Ecto neural progenitor cell (in vitro differentiated cells): ENCODE data around the gene MSRB3.

ENCODE experiments used
- DNase-seq: peaks from one replicate; pipeline ENCODE4 v3.0.0-alpha.2; 2018; ENCODE audit warnings: low spot score

MSRB3 gene

DNA sequence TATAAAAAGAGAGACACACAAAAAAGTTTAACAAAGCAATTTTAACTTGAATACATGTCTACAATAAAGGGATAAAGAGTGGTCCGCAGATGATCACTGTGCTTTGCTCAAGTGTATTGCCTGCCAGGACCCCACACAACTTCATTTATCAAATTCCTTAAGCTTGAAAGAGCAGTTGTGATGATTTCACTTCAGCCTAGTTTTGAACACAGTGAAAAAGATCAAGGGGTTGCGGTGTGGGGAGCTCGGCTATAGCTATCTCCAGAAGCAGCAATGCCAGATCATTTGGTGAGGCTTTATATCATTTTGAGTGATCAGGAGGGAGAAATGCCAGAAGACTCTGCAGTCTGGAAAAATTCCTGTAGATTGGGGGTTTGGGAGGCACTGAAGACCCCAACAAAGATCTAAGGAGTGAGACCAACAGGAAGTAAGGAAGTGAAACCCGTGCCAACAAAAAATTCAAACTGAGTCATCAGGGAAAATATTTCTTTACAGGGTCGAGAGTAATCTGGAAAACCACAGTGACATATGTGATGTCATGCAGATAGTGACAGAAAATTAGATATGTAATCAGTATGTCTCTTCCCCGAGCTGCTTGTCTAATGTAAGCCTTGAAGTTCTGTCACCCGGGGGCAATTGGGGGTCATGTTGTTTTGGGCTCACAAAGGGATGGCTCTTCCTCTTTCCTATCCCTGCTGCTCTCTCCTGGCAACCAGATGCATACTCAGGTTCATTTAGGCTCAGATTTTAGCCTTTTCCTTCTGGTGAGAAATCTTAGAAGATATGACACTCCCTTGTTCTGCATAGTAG lies 221.8 kb downstream of the MSRB3 start:
- peak; percentile 31 for DNase-seq

DNA sequence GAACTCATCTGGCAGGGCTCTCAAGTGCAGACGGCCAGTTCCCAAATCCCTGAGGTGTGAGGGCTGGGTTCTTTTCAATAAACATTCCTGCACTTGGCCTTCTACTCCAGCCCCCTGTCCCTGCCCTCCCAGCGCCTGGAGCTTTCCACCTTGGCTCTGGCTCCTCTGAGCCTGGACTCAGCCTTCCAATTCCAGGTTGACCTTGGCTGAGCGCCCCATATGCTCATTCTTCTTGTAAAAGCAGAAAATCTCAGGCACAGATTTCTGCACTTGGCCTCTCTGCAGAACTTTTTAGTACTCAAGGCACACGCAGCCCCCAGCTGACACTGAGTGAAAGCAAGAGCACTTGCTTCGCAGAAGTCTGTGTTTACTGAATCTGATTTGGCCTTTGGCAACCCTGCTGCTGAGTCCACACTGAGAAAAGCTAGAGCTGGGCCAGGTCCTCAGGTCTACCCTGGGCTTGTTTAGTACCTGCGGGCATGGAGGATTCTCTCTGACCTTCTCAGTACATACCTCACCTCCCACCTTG lies 222.7 kb downstream of the MSRB3 start:
- no peak for DNase-seq

DNA sequence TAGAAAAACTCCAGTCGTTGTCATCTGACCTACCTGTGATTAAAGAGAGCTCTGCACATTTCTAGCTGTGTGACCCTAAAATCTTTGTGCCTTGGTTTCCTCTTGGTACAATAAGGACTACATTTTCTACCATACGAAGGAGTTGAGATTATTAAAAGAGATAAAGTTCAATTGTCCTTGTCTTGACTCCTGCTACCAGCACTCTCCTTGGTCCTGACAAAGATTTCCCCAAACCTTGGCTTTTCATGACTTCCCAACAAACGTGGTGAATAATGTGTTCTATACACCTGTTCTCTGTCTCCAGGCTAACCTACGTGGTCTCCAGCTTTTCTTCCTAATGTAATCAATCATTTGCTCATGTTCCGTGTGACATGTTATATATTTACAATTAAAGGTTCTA lies 223.5 kb downstream of the MSRB3 start:
- peak; percentile 12 for DNase-seq

DNA sequence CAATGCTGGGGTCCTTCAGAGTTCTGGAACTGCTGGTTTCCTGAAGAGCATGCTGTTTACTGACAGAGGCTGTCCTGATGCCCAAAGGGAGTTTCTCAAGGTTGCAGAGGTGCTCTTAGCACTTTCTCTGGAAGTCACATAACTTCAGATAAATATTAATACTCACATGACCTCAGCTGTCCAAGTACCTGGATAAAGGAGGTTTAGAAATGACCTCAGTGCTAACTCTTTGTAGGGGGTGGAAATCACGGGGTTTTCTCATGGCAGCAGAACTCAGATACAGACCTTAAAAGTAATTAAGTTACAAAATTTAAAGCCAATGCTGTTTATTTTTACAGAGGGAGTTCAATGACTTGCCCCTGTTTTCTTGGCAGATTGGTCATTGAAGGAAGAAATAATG lies 225.9 kb downstream of the MSRB3 start:
- peak; percentile 5 for DNase-seq

DNA sequence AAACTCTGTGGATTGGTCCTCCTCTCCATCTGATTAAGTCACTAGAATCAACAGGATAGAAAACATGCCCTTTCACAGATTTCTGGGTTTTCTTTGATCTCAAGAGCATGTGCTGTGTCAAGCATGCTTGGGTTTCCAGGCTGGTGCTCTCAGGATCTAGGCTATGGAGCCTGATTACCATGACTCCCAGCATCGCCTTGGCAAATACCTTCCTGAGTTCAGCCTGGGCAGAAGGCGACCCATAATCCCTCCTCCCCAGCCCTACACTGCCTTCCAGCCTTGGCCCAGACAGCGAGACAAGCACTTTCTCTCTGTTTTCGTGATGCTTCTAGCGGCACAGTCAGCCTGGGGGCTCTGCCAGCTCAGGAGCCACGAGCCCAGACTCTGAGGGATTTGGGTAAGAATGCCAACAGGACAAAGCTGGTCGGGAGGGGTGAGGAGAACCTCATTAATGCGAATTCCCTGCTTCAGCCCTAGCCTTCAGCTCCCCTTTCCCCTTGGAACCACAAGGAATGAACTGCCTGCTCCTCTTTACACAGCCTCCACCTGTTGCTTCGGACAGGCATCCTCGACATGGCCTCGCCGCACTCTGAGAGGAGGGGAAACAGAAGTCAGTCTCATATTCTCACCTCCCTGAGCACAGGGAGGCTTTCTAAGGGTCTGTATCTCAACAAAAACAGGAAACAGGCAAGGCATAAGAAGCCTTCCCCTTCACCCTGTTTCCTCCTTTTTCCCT lies 227.1 kb downstream of the MSRB3 start:
- peak; percentile 50 for DNase-seq

DNA sequence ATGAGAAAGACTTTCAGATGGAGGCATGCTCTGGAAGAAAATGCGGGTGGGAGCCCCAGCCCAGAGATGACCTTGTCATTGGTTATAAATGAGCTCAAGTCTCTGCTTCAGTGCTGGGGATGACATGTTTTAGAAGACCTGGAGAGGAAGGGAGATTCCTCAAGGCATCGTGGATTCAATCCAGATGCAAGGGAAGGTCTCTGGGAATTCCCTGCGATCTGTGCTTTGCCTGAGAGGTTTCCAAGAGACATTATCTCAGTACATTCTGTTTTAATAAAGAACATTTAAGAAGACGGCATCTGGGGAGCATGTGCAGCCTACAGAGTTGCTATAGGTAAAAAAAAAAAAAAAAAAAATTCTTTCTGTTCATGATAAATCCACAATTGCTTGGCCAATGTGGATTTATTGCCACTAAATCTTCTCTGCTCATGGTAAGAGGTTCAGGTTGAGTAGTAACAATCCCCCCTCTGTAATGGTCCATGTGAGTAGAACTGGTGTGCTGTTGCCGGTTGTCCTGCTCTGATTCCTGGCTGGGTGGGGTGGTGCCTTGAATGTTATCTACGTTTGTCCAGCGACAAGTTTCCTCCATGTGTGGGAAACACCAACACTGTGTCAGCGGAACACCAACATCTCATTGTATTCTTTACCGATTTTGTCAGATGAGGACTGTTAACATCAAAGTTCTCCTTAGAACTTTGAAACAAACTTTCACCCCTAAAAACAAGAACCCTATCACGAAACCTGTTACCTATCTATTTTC lies 230.0 kb downstream of the MSRB3 start:
- peak; percentile 24 for DNase-seq

DNA sequence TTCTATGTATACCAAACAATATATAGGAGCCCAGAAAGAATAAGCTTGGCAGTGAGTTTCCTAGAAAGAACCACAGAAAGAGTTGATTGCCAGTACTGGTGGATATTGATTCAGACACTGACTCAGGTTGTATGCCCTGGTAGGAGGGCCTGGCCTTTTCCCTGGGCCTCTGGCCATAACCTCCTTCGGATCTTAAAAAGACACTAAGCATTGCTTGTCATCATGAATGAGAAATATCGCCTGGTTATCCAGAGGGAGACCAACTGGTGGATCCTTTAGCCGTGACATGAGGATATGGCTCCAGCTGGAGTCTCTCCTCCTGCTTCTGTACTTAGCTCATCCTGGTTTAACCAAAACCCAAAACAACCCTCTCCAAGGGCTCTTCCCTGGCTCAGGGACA lies 231.5 kb downstream of the MSRB3 start:
- no peak for DNase-seq

DNA sequence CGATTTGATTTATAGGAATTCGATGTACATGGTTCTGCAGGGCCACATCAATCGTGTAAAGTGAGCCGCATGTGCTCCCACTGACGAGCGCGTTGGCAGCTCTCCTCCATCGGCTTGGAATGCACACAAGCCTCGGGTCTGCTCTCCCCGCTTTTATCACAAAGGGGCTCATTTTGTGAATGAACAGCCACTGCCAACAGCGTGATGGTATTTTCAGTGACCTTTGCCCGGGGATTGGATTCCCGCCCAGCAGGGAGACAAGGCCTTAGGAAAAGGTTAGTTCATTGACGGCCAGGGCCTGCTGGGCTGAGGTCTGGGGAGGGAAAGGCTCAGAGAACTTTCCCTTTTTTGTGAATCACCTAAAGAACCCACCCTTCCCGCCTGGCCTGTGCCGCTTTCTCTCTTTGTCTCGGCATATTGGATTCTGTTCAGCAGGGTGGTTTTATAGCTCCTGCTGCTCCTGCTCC lies 232.1 kb downstream of the MSRB3 start:
- DNase-seq, result peak; percentile 92

DNA sequence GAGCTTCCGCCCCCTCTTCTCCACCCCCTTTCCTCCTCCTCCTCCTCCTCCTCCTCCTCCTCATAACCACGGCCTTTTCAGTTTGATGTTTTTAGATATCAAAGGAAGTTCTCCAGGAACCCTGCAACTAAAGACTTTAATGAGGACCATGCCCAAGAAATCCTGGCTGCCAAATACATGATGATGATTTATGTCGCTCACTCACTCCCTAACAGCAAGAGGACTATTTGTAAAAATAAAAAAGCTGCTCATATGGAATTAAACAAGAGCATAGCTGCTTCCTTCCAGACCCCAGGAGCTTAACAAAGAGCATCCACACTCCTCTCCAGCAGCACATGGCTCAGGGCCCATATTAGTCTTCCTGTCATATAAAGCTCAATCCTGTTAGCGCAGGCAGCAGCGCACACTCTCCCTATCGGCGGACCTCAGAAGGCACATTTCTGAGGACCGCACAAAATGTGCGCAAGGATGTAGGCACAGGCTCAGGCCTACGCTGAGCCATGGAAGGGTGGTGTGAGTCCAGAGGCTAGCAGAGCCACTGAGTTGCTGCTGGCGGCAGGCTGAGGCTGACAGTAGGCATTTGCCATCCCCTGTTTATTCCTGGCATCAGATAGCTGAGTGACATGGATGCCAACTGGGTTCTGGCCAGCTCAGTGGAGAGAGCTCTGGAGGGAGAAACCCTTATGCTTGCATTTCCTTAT lies 232.8 kb downstream of the MSRB3 start:
- DNase-seq, result no peak

DNA sequence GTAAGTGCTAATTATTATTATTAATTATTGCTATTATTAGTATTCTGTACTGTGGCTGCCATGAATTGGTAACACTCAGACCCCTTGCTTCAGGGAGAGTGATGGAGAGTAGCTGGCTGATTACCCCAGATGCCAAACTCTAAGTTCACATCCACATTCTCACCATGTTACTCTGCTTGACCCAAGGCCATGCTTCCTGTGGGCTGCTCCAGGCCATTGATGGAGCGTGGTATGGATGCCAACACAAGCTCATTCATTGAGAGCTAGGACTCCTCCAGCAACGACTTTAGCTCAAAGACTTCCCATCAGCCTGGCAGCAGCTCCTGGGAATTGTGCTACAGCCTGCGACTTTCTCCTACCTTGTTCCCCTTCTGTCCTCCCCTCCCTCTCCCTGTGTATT lies 233.4 kb downstream of the MSRB3 start:
- DNase-seq, result peak; percentile 38
